Thyroid gland (tissue), 4 donors: ENCODE results near the gene SORCS2. TPM values are rescaled to one million over a fixed set of nuclear protein-coding genes. Genes with fewer than 3 reads are reported as not detected.

Experiments
- DNase-seq, 2 donors: peaks; one replicate each; pipeline ENCODE4 v3.0.0-alpha.2; 2019
- H3K27ac ChIP-seq, 3 donors: fragments of 200-600 bp; sonication (generic); 1 replicate in 2 of 3; 2 replicates in 1 of 3; pipeline ENCODE4 v1.5.1; 2016 to 2019; ENCODE audit warnings: mild to moderate bottlenecking in 1 of 3, moderate library complexity in 1 of 3
- H3K27me3 ChIP-seq: fragments of 200-600 bp; sonication (generic); one replicate; pipeline ENCODE4 v1.5.1; 2019
- H3K36me3 ChIP-seq, 2 donors: fragments of 200-600 bp; sonication (generic); one replicate each; pipeline ENCODE4 v1.5.1; 2016 to 2019
- H3K4me1 ChIP-seq, 2 donors: fragments of 200-600 bp; sonication (generic); one replicate each; pipeline ENCODE4 v1.5.1; 2017 to 2019
- H3K4me3 ChIP-seq, 3 donors: fragments of 200-600 bp; sonication (generic); replicated peaks in 1 of 3; 1 replicate in 2 of 3; 2 replicates in 1 of 3; pipeline ENCODE4 v1.5.1; 2016; ENCODE audit warnings: mild to moderate bottlenecking in 1 of 3
- H3K9me3 ChIP-seq: fragments of 200-600 bp; sonication (generic); one replicate; pipeline ENCODE4 v1.5.1; 2017
- POLR2A ChIP-seq, 2 donors: fragments of 450-650 bp; IDR thresholded peaks; one replicate each; pipeline ENCODE4 v1.6.1; 2017; ENCODE audit warnings: antibody characterized with exemption in 2 of 2, mild to moderate bottlenecking in 2 of 2, moderate library complexity in 1 of 2
- WGBS, 2 donors: methylation state at CpG; one replicate each; pipeline ENCODE4 v1.1.5; 2017; 5-methylcytosine and 5-hydroxymethylcytosine counted together
- intact Hi-C: fragments of 100-400 bp; cut with DNase I; formaldehyde crosslinking; loops from one replicate; pipeline ENCODE4 v1.15.1; 2023
- total RNA-seq, 4 donors: library from RNA; depleted of rRNA; stranded (reverse); fragments of >200 nt; gene quantifications; one replicate each; pipeline ENCODE4 v1.2.3, GENCODE V29; 2016
- TF ChIP-seq, protein P1 (sequence below), 6 experiments: fragments of 200-600 bp in 3 of 6; fragments of 450-650 bp in 3 of 6; sonication (generic) in 3 of 6; IDR thresholded peaks; one replicate each; pipeline ENCODE4 v1.5.1; 2016 to 2019; ENCODE audit warnings: antibody characterized with exemption in 6 of 6, mild to moderate bottlenecking in 2 of 6, inconsistent platforms in 1 of 6, moderate library complexity in 1 of 6

Gene SORCS2
- total RNA-seq, 4 donors from 2014 or later = 1.7 to 13.6 (median 3.6) TPM

GRCh38 chr4:7746351-7747061 lies 554.2 kb downstream of the SORCS2 start:
- Histone ChIP-seq H3K9me3 (no peaks in the 10 kb centered on the region), H3K4me1 (peaks cover 15 to 19% of the 10 kb centered on the region in 2 donors), H3K36me3 (no peaks in the 10 kb centered on the region), H3K27me3 (no peaks in the 10 kb centered on the region), H3K27ac (no peak overlapping the region), H3K4me3 (no peak overlapping the region)
- intact Hi-C loops = no loop called here
- TF ChIP-seq, protein P1, sequence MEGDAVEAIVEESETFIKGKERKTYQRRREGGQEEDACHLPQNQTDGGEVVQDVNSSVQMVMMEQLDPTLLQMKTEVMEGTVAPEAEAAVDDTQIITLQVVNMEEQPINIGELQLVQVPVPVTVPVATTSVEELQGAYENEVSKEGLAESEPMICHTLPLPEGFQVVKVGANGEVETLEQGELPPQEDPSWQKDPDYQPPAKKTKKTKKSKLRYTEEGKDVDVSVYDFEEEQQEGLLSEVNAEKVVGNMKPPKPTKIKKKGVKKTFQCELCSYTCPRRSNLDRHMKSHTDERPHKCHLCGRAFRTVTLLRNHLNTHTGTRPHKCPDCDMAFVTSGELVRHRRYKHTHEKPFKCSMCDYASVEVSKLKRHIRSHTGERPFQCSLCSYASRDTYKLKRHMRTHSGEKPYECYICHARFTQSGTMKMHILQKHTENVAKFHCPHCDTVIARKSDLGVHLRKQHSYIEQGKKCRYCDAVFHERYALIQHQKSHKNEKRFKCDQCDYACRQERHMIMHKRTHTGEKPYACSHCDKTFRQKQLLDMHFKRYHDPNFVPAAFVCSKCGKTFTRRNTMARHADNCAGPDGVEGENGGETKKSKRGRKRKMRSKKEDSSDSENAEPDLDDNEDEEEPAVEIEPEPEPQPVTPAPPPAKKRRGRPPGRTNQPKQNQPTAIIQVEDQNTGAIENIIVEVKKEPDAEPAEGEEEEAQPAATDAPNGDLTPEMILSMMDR (IDR thresholded peaks at IDR 0.05) = no peak
- no peak for TF ChIP-seq POLR2A (IDR thresholded peaks at IDR 0.05)
- no peak for DNase-seq
- 93 to 94% methylated on average over 17 to 20 of the region's 20 CpGs for WGBS, 2 donors

GRCh38 chr4:7747062-7747385 lies 554.7 kb downstream of the SORCS2 start:
- no peak for DNase-seq
- Histone ChIP-seq H3K4me3 (no peak overlapping the region), H3K27me3 (no peaks in the 10 kb centered on the region), H3K27ac (no peak overlapping the region), H3K9me3 (no peaks in the 10 kb centered on the region), H3K4me1 (peaks cover 15 to 19% of the 10 kb centered on the region in 2 donors), H3K36me3 (no peaks in the 10 kb centered on the region)
- 94 to 97% methylated on average over 7 of the region's 7 CpGs for WGBS, 2 donors
- intact Hi-C loops = no loop called here
- TF ChIP-seq POLR2A (IDR thresholded peaks at IDR 0.05) = no peak
- TF ChIP-seq, protein P1 (IDR thresholded peaks at IDR 0.05) = no peak

- no peak for DNase-seq
- no peak overlapping the region for H3K4me3 ChIP-seq
- WGBS, 2 donors = 93 to 96% methylated on average over 11 of the region's 11 CpGs
- no peak overlapping the region for H3K27ac ChIP-seq
- no peaks in the 10 kb centered on the region for H3K36me3 ChIP-seq
- H3K27me3 ChIP-seq = no peaks in the 10 kb centered on the region
- H3K9me3 ChIP-seq = no peaks in the 10 kb centered on the region
- TF ChIP-seq, protein P1 (IDR thresholded peaks at IDR 0.05) = no peak
- TF ChIP-seq POLR2A (IDR thresholded peaks at IDR 0.05) = no peak
- H3K4me1 ChIP-seq = peaks cover 15 to 19% of the 10 kb centered on the region in 2 donors
- intact Hi-C loops = no loop called here
These were observed 555.2 kb downstream of the SORCS2 start for GRCh38 chr4:7747566-7747965.

GRCh38 chr4:7750523-7750922 lies 558.2 kb downstream of the SORCS2 start:
- Histone ChIP-seq H3K36me3 (no peaks in the 10 kb centered on the region), H3K27me3 (no peaks in the 10 kb centered on the region), H3K9me3 (no peaks in the 10 kb centered on the region), H3K27ac (peak overlapping the region in 2 of 3 donors; percentile 11 to 84), H3K4me3 (no peak overlapping the region), H3K4me1 (peaks cover 15% of the 10 kb centered on the region in 2 donors)
- intact Hi-C loops = no loop called here
- 21 to 54% methylated on average over 6 of the region's 6 CpGs for WGBS, 2 donors
- TF ChIP-seq POLR2A (IDR thresholded peaks at IDR 0.05) = peak in 1 of 2 donors; percentile 38
- TF ChIP-seq, protein P1 (IDR thresholded peaks at IDR 0.05) = no peak
- DNase-seq = peak; percentile 39 to 69

GRCh38 chr4:7750972-7751371 lies 558.6 kb downstream of the SORCS2 start:
- Histone ChIP-seq H3K27me3 (no peaks in the 10 kb centered on the region), H3K4me3 (no peak overlapping the region), H3K27ac (peak overlapping the region in 2 of 3 donors; percentile 11 to 84), H3K36me3 (no peaks in the 10 kb centered on the region), H3K9me3 (no peaks in the 10 kb centered on the region), H3K4me1 (peaks cover 15% of the 10 kb centered on the region in 2 donors)
- DNase-seq = no peak
- TF ChIP-seq, protein P1 (IDR thresholded peaks at IDR 0.05) = no peak
- TF ChIP-seq POLR2A (IDR thresholded peaks at IDR 0.05) = no peak
- intact Hi-C loops = no loop called here
